Measurements from ENCODE around the gene CCDC182. TPM values are rescaled to one million over a fixed set of nuclear protein-coding genes. Genes with fewer than 3 reads are reported as not detected.

Gene CCDC182
- total RNA-seq, 1 experiment from 2014 or later, result not detected

Other genes starting within 250 kb of the CCDC182 start
- 59.2 and 83.4 TPM in 2 replicates for gene MRPS23, start 104.7 kb upstream of the CCDC182 start, total RNA-seq (2014; rRNA removed; shearing (Covaris generic))
- 16.7 and 27.3 TPM in 2 replicates for gene CUEDC1, start 210.1 kb upstream of the CCDC182 start, total RNA-seq (2014; rRNA removed; shearing (Covaris generic))
- gene VEZF1, start 243.0 kb upstream of the CCDC182 start, total RNA-seq (2014; rRNA removed; shearing (Covaris generic)), result 50.7 and 116 TPM in 2 replicates